ENCODE measurements around the gene MAD1L1. TPM values are rescaled to one million over a fixed set of nuclear protein-coding genes. Genes with fewer than 3 reads are reported as not detected.

The MAD1L1 gene
- total RNA-seq, 1 donor from 2014 or later = 41.4 TPM

Other genes starting within 250 kb of the MAD1L1 start
- 34.2 TPM for gene MRM2, start 9.3 kb upstream of the MAD1L1 start, total RNA-seq
- 8.9 TPM for gene NUDT1, start 9.3 kb upstream of the MAD1L1 start, total RNA-seq
- gene SNX8, start 81.5 kb upstream of the MAD1L1 start, total RNA-seq = 23.7 TPM
- gene EIF3B, start 121.9 kb upstream of the MAD1L1 start, total RNA-seq = 142 TPM
- gene CHST12, start 170.7 kb upstream of the MAD1L1 start, total RNA-seq = 19.0 TPM
- gene GRIFIN, start 243.5 kb upstream of the MAD1L1 start, total RNA-seq = not detected

All from ureter (tissue), 1 donor.